HG02943 (cell line): ENCODE data around the gene ANKRD44.
"Not testable (repeated sequence)": the region's sequence is repeated elsewhere in the genome, so short reads cannot be mapped to it uniquely, and the experiment has no call there.

Source experiments
- ATAC-seq: cut with Tn5 transposase; IDR thresholded peaks from one replicate; pipeline ENCODE4 v1.9.1; 2021; ENCODE audit warnings: mild to moderate bottlenecking, low read depth, moderate library complexity; ENCODE audit not compliant: unreplicated experiment

The ANKRD44 gene

DNA sequence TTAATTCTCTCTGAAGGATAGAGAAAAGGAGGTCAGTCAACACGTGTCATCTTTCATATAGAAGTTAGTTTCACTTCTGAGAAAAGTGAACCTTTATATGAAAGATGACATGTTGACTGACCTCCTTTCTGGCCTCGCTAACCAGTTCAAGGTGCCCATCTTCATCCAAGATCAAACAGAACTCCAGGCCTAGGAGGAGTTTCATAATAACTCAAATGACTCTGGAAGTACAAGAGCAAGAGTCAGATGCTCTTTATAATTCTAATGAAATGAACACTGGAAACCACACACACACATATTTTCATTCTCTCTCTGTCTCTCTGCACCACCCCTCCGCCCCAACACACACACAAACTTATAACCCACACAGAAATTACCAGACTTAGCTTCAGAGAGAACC, 16.3 kb downstream of the ANKRD44 start:
- ATAC-seq, result peak; percentile 57

DNA sequence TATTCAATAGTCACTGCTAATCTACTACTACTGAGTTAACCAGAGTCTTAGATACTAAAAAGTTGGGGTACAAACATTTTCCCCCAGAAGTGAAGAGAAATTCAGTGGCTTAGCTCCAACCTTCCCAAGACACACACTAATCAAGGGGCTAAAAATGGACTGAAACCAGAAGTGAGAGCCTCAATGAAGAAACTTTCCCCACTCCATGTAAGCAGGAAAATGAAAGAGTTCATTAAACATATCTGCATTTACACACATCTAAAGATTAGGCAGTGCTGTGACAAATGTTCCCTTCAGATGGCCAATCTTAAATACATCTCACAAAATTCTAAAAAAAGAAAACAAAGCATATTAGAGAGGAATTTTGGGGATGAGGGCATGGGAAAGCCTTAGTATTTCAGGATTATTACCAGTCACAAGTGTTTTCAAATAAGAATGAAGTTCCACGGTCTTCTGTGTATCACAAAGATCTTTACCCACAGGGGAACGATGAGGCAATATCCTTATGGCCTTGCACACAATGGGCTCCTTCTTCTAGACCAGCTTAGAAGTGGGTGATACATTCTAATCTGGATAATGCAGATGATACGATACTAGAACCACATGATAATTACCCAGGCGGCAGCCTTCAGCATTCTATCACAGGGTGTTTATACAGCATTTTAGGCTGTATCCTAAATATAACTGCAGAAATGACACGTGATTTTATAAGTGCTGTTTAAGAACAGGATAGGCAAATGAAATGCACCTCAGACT, 17.1 kb downstream of the ANKRD44 start:
- ATAC-seq, result no peak

DNA sequence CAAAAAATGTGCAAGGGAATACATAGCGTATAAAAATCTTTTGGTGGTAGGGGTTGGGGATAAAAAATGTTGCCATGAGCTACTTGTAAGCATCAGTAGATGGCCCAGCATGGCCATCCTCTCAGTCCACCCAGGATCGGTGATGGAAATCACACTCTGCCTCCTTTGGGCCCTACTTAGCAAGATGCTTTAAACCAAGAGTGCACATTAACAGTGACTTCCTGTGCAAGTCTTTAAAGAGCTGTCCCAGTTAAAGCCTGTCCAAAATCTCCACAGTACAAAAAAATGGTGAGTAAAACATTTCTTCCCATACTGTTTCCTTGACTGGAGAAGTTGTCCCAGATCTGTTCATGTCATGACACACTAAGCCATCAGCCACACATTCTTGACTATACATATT, 18.0 kb downstream of the ANKRD44 start:
- no peak for ATAC-seq

DNA sequence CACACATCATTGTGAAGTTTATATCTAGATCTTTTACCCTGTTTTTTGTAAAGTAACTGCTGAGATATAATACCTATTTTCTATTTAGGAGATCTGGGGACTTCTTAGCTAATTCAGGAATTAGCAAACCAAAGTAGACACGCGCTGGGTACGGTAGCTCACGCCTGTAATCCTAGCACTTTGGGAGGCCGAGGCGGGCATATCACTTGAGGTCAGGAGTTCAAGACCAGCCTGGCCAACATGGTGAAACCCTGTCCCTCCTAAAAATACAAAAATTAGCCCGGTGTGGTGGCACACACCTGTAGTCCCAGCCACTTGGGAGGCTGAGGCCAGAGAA, 23.0 kb downstream of the ANKRD44 start:
- ATAC-seq, result not testable (repeated sequence)

DNA sequence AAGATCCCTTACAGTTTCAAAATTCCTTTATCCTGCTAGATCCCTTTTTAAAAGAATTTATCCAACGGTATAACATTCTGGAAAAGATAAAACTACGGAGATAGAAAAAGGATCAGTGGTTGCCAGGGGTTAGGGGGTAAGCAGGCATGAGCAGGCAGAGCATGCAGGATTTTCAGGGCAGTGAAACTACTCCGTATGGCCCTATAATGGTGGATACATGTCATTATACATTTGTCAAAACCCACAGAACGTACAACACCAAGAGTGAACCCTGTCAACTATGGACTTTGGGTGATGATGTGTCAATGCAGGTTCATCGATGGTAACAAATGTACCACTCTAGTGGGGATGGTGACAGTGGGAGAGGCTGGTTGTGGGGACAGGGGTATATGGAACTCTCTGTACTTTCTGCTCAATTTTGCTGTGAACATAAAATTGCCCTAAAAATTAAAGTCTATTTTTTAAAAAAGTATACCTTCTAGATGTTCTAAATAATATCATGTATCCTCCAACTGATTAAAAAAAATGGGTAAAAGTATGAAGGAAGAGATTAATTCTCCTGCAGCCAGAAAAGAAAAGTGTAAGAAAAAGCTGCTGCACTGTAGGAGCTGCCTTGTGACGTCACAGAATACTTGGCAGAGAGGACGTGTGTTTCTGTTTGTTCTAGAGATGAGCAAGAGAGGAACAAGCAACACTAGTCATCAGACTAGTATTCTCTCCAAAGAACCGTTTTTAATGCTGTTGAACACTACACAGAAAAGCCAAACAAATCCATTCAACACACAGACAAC, 23.6 kb downstream of the ANKRD44 start:
- ATAC-seq, result no peak

DNA sequence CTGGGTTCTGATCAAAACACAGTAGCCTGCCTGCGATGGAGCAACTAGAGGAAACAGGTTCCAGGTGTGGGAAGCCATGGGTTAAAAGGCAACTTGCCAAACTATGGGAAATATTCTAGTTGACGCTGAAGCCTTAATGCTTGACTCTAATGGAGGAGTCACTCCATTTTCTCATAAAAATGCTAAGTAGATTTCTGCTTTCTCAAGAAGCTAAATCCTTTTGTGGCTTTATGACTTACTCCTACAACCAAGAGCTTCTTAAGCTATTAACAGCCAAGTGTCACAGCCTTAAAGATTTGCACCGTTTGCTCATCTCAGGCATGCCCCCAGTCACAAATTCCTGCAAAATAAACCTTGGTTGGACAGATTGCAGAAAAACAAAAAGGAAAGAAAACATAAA, 25.2 kb downstream of the ANKRD44 start:
- ATAC-seq, result no peak

DNA sequence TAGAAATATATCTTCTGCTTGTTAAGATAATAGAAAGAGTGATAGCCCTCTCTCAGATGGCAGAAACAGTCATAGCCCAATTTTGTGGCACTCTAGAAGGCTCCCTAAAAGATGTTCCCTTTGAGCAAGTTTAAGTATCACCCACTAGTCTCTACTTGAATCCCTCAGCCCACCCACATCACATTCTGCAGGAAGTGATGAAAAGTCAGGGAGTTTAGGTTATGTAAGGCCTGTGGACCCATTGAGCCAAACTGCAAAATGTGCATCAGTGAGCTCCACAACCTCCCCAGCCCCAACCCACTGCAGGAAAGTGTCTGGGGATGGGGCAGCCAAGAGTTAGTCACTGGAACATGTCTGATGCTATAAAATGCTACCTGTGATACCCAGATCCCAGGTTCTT, 25.6 kb downstream of the ANKRD44 start:
- ATAC-seq, result no peak

DNA sequence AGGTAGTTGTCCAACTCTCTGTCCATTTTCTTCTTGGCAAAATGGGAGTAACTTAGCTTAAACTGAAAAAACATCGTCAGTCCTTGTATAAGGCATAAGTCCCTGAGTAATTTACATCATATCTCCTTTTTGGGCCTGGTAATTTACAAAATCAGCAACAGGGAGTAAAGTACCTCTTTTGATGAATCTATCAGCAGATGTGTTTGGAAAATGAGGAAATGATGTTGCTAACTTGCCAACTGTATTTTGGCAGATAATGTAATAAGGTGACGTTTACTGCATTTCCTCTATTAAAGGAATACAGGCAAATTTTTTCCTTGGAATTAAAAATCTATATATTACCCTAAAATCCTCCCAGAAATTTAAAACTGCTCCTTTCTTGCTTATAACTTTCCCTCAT, 29.2 kb downstream of the ANKRD44 start:
- no peak for ATAC-seq

DNA sequence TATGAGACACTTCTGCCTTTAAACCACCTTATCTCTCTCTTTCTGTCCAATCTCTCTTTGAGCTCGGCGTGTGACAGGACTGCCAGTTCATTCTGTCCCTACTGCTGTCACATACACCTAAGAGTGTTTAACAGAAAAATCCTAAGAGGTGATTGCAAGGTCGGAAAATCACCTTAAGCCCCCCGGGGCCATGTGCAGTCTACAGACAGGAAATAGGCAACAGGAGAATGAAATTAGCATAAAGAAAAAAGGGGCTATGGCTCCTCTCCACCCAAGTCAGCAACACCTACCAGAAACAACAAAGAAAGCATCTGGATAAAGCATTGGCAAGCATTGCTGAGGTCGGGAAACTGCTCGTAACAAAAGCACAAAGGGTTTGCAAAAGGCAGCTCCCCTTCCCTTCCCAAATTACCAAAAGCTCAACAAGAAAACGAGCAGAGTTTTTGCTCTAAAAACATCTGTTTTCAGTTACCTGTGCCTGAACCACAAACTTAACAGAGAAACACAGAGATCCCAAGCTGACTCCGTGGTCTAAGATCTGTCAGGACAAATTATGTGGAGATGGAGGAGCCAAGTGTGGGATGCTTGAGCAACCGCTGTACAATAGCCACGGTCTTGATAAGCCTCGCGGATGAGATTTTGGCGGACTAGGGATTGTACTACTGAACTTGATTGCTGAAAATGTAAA, 30.4 kb downstream of the ANKRD44 start:
- no peak for ATAC-seq

DNA sequence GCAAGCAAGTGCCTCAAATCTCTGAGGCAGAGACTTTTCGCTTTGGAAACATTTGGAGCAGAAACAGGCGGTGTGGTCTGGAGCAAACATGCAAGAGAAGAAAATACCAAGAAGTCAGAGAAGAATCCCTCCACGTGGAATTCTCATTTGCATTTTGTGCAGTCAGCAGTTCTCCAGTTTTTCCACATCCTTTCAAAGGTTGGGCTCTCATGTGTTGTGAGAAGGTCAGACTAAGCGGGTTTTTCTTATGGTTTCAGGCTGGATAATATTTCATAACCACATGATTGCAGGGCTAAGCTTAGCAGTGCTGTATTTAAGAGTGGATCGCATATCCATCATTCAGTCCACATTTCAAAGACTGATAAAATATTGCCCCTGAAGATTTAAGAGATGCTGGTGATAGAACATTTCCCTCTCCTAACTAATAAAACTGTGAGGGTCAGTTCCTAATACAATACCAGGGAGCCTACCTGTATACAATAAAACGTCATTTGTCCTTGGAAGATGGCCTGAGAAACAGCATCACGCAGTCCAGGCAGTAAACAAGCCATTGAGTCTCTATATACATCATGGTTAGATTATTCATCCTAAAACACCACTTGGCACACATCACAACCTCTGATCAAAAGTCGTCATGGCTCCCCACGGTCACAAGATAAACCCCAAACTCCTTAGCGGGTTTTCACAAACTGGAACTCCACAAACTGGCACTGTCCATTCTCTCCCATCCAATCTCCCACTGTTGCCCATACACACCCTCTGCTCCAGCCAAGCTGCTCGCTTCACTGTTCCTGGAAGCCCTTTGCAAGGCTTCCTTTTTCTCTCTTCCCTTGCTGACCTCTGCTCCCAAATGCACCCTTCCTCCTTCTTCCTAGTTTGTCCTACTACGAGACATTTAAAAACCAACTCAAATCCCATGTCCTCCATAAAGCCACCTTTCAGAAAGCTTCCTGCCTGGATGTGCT, 31.5 kb downstream of the ANKRD44 start:
- no peak for ATAC-seq

DNA sequence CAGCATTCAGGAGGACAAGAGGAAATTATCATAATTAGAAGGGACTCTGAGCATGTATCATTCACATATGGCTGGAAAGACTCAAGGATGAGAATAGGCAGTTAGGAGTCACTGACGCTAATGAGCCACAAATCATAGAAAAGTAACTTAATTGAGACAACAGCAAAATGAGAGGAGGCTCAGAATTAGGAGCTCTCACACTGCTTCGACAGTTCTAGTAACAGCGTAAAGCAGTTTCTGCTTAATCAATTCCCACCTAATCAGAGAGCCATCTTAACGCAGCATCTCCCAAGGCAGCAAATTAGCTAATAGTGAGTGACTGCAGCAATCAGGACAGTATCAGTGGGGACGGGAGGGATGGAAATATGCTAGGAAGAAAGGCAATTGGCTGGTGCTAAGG, 32.8 kb downstream of the ANKRD44 start:
- ATAC-seq, result no peak

DNA sequence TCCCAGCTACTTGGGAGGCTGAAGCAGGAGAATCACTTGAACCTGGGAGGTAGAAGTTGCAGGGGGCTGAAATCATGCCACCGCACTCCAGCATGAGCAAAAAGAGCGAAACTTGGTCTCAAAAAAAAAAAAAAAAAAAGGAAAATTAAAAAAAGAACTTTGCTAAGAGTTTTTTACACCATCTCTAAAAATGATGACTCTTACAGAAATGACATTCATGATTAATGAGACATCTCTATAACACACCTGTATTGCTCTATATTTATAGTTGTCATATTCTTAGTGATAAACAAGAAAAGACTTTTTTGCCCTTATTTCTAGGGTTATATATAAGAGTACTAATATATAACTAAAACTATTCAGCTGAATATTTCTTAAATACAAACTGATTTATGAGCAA, 34.4 kb downstream of the ANKRD44 start:
- ATAC-seq, result no peak

DNA sequence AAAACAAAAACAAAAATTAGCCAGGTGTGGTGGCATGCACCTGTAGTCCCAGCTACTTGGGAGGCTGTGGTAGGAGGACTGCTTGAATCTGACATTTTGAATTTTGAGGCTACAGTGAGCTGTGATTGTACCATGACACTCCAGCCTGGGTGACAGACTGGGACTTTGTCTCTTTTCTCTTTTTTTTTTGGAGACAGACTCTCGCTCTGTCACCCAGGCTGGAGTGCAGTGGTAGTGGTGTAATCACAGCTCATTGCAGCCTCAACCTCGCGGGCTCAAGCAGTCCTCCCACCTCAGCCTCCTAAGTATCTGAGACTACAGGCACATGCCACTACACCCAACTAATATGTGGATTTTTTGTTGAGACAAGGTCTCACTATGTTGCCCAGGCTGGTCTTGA, 35.6 kb downstream of the ANKRD44 start:
- ATAC-seq, result no peak

DNA sequence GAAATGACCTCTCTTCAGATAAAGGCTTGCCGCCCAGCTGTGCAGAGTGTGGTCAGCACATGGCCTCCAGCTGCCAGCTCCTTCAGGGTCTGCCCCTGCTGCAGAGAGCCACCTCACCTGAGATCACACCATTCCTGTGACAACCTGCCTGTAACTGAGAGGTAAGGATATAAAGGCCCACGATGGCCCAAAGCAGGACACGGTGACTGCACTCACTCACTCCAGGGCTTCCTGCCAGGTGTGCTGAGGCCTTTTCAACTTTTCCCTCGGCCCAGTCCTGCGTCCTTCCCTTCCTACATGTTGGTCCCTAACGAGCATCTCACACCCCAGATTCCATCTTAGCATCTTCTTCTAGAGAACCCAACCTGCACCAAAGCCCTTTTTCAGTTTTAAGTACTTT, 36.2 kb downstream of the ANKRD44 start:
- ATAC-seq, result no peak

DNA sequence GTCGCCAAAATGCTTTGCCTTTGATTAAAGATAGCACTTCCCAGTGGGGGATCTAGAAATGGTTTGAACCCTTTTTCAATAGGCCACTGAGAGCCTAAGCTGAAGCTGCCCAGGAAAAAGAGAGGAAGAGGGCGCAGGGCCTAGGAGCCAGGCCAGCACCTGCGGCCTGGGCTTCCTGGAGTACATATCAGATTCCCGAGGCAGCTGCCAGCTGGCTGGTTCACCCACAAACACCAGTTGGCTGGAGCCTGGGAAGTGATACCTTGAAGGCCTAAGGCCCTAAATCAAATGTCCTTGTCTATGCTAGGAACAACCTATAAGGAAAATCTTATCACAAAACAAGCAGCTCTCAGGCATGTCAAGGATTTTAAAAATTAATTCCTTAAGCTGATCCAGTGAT, 37.1 kb downstream of the ANKRD44 start:
- no peak for ATAC-seq

DNA sequence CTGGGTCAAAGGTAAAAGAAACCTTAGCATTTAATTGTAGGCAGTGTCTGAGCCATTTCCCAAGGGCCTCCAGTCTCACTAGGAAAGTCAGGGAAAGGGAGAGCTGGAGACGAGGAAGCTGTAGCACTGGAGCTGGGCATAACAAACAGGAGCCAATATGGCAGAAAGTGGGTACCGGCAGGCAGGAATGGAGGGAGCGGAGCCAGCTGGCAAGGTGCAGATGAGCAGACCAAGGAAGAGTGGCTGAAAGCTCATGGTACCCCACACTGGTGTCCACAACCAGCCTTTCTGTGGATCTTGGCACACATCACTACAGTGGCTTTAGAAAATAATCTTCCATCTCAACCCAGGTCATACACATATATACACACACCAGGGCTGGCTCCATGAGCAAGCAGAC, 40.0 kb downstream of the ANKRD44 start:
- ATAC-seq, result no peak

DNA sequence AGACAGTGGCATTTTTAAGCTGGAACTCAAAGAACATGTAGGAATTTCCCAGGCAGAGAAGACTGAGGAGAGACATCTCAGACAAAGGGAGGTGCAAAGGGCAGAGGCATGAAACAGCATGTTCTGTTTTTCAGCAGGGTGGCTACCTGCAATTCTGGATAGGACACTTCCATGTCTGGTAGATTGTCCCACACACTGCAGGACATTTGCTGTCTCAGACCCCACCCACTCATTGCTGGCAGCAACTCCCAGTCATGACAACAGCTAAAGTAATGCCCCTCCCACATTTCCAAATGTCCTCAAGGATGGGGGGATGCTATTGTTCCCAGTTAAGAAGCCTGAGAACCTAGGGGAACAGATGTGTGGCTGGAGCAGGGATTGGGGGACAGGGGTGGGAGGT, 40.8 kb downstream of the ANKRD44 start:
- no peak for ATAC-seq

DNA sequence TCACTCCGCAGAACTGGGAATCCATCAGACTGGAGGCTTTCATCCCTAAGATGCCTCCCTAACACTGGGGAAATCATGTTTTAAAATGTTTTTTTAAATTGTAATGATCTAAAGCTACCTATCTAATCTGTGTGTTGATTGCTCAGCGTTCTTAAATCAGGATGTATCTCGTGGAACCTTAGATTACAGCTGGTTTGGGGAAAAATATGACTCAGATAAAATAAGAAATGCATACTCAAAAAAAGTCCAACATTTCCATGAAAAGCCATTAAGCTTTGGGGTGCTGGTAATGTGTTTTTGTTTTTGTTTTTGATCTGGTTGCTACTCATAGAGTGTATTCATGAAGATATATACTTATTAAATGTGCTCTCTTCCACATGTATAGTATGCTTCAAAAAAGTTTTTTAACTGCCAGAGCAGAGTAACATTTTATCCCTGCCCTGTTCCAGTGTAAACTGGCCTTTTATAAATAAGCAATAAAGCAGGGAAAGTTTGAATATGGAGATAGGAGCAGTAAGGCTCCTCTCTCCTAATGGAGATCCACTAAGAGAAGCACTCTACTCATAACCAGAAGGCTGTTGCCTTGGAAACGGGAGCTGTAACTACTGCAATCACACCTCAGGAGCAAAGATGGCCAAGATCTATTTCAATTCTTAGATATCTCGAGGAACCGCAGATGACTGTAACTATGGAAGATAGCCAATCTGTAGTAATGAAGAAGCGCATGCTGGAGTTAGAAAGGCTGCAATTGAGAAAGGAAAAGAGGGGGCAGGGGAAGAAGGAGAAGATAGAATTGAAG, 41.6 kb downstream of the ANKRD44 start:
- no peak for ATAC-seq

DNA sequence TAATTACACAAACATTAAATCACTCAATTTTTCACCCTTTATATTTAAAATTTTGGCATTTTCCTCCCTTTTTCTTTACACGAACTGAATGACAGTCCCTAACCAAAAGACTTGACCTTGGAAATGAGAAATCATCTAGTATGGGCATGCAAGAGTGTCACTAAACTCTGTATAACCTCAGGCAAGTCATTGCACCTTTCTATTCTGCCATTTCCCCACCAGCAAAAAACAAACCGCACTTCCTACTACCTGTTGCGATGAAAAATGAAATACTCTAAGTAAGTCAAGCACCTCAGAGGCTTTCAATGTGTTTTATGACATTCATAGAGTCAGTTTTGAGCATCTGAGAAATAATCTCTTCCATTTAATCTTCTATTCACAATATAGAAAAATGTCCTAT, 44.1 kb downstream of the ANKRD44 start:
- no peak for ATAC-seq

DNA sequence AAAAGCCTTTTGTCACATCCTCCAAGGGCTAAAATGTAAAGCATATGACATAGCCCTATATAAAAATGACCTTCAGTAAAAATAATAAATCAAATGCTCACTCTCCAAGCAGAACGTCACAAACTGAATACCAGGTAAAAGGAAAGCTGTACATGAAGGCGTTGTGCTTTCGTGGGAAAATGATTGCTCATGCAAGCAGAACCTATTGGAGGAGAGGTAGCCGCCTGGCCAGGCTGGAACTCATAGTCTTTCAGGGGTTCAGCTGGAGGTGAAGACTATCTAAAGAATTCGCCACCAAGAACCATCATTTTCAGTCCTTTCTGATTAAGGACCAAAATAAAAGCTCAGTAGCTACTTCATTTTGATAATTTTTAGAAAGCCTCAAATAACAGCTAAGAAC, 44.7 kb downstream of the ANKRD44 start:
- no peak for ATAC-seq
